Stimulated activated CD4-positive, alpha-beta T cell treated with anti-CD3 and anti-CD28 coated beads, Interleukin-2, amount 100 ng/mL, for 4 hours (primary cell): ENCODE results near the gene LTB.
A peak's percentile ranks its signal among the peaks of the same experiment; 100 is the strongest.

Experiments
- DNase-seq: peaks from one replicate; pipeline ENCODE4 v3.0.0-alpha.2; 2020; ENCODE audit warnings: low read depth

The LTB gene

GRCh38 chr6:31575952-31576685 lies 6.1 kb downstream of the LTB start:
- no peak for DNase-seq

- DNase-seq: peak; percentile 85
Measured at GRCh38 chr6:31575335-31575901, 6.8 kb downstream of the LTB start, which contains the start of gene TNF. TNF (plus strand) TSS chr6:31575565; CDS start chr6:31575742, 177 bp downstream.

GRCh38 chr6:31574106-31575061 lies 7.8 kb downstream of the LTB start:
- DNase-seq: no peak

- no peak for DNase-seq
Measured at GRCh38 chr6:31573239-31574105, 8.8 kb downstream of the LTB start.

GRCh38 chr6:31572041-31572911 lies 9.9 kb downstream of the LTB start, which contains the start of gene LTA:
LTA (plus strand) TSS chr6:31572289; CDS start chr6:31572743, 454 bp downstream.
- peak; percentile 75 for DNase-seq

GRCh38 chr6:31569861-31570536 lies 12.2 kb downstream of the LTB start:
- no peak for DNase-seq

GRCh38 chr6:31568537-31568961 lies 13.7 kb downstream of the LTB start:
- DNase-seq: peak; percentile 67

GRCh38 chr6:31567531-31568370 lies 14.5 kb downstream of the LTB start:
- no peak for DNase-seq

GRCh38 chr6:31560697-31561058 lies 21.5 kb downstream of the LTB start:
- no peak for DNase-seq

GRCh38 chr6:31559958-31560696 lies 22.1 kb downstream of the LTB start:
- no peak for DNase-seq

GRCh38 chr6:31559606-31559957 lies 22.6 kb downstream of the LTB start:
- DNase-seq: no peak

- peak; percentile 77 for DNase-seq
Measured at GRCh38 chr6:31558631-31559500, 23.4 kb downstream of the LTB start.

GRCh38 chr6:31558318-31558625 lies 24.0 kb downstream of the LTB start:
- DNase-seq: no peak

- DNase-seq: no peak
Measured at GRCh38 chr6:31557443-31558317, 24.5 kb downstream of the LTB start.

- no peak for DNase-seq
Measured at GRCh38 chr6:31556307-31556706, 25.9 kb downstream of the LTB start.

GRCh38 chr6:31551371-31551770 lies 30.9 kb downstream of the LTB start:
- DNase-seq: peak; percentile 63

- no peak for DNase-seq
Measured at GRCh38 chr6:31548544-31548873, 33.7 kb downstream of the LTB start.
